HepG2 (cell line): ENCODE measurements around the gene WBP1. TPM values are rescaled to one million over a fixed set of nuclear protein-coding genes. Genes with fewer than 3 reads are reported as not detected.

ENCODE experiments used
- CEBPZ ChIP-seq: IDR thresholded peaks from 2 replicates; pipeline ENCODE4 v1.6.1; 2012; ENCODE audit warnings: low read length, improper control_type of control experiment
- E2F1 ChIP-seq: sonication (generic); formaldehyde crosslinking; IDR thresholded peaks from 2 replicates; pipeline ENCODE4 v1.5.0; 2020; ENCODE audit warnings: missing genetic modification reagents
- EP300 ChIP-seq, 3 experiments: sonication (generic) in 1 of 3; formaldehyde crosslinking in 1 of 3; IDR thresholded peaks; 2 replicates each; pipeline versions ENCODE4 v1.5.1 to v1.6.1; 2011 to 2020; ENCODE audit warnings: low read depth in 2 of 3, low read length in 2 of 3, borderline replicate concordance in 1 of 3, improper control_type of control experiment in 1 of 3, mild to moderate bottlenecking in 1 of 3, missing genetic modification reagents in 1 of 3, moderate library complexity in 1 of 3
- HMGXB4 ChIP-seq, 2 experiments: sonication (generic) in 1 of 2; formaldehyde crosslinking in 1 of 2; IDR thresholded peaks; 2 replicates each; pipeline versions ENCODE4 v1.4.0 to v1.6.1; 2018 to 2020; ENCODE audit warnings: missing genetic modification reagents in 2 of 2, borderline replicate concordance in 1 of 2, low read depth in 1 of 2, mild to moderate bottlenecking in 1 of 2, missing biosample characterization in 1 of 2
- PRDM10 ChIP-seq: sonication (generic); formaldehyde crosslinking; IDR thresholded peaks from 2 replicates; pipeline ENCODE4 v1.4.0; 2020; ENCODE audit warnings: low read depth, missing genetic modification reagents
- RXRA ChIP-seq: sonication (generic); formaldehyde crosslinking; IDR thresholded peaks from 2 replicates; pipeline ENCODE4 v1.5.1; 2020; ENCODE audit warnings: missing genetic modification reagents
- SMYD3 ChIP-seq: sonication (generic); formaldehyde crosslinking; IDR thresholded peaks from 2 replicates; pipeline ENCODE4 v1.8.1; 2023; ENCODE audit warnings: mild to moderate bottlenecking, missing genetic modification reagents
- STAT6 ChIP-seq: sonication (generic); formaldehyde crosslinking; IDR thresholded peaks from 2 replicates; pipeline ENCODE4 v1.4.0; 2020; ENCODE audit warnings: missing genetic modification reagents, mild to moderate bottlenecking, borderline replicate concordance
- ZNF44 ChIP-seq: sonication (generic); formaldehyde crosslinking; IDR thresholded peaks from 2 replicates; pipeline ENCODE4 v1.5.1; 2020; ENCODE audit warnings: mild to moderate bottlenecking, missing genetic modification reagents
- ZNF510 ChIP-seq: sonication (generic); formaldehyde crosslinking; IDR thresholded peaks from 2 replicates; pipeline ENCODE4 v1.4.0; 2020; ENCODE audit warnings: low read depth, mild to moderate bottlenecking, missing genetic modification reagents
- ZNF878 ChIP-seq: sonication (generic); formaldehyde crosslinking; IDR thresholded peaks from 2 replicates; pipeline ENCODE4 v1.8.1; 2023; ENCODE audit warnings: mild to moderate bottlenecking, missing genetic modification reagents, moderate library complexity
- polyA plus RNA-seq, 8 experiments: library from polyadenylated mRNA; depleted of rRNA in 3 of 8; stranded (reverse) in 7 of 8; unstranded in 1 of 8; fragments of >200 nt; fragmentation: Illumina TruSeq in 4 of 8; extraction: Trizol in 4 of 8; gene quantifications; 2 replicates each; pipeline versions ENCODE4 v1.2.1 to v1.2.3, GENCODE V29; 2011 to 2016; ENCODE audit warnings: low read depth in 4 of 8, missing spikeins in 1 of 8, mixed read lengths in 1 of 8; ENCODE audit not compliant: insufficient read depth in 1 of 8
- total RNA-seq, 5 experiments: library from RNA; depleted of rRNA; stranded (reverse); fragments of >200 nt; fragmentation: Illumina TruSeq; extraction: Trizol; gene quantifications; 2 replicates each; pipeline ENCODE4 v1.2.3, GENCODE V29; 2016; ENCODE audit warnings: low read depth in 1 of 5

Gene WBP1
- total and polyA plus RNA-seq, 2 of the 13 experiments (the other 11 are each of a cell fraction or from before 2014, with no cell fraction given) = 38.8 to 85.7 TPM

GRCh38 chr2:74502720-74503505, 44.7 kb downstream of the WBP1 start (continued):
- TF ChIP-seq CEBPZ = no peak
- no peak; the same call in 1 of the 2 replicates for TF ChIP-seq ZNF878 (CRISPR knock-in tag)
- 0 out of 2 replicates have a peak, but pooled peaks have one; percentile 10 for TF ChIP-seq ZNF44 (CRISPR knock-in tag)
- peak; percentile 10; the same call in 1 of the 2 replicates for TF ChIP-seq E2F1
- TF ChIP-seq EP300 (IDR thresholded peaks at IDR 0.05; ENCODE audit: low read depth in 2 of 2, low read length in 2 of 2) = no peak
- TF ChIP-seq EP300 (CRISPR knock-in tag; IDR thresholded peaks at IDR 0.05; ENCODE audit: borderline replicate concordance) = no peak
- no peak for TF ChIP-seq ZNF510 (CRISPR knock-in tag)
- TF ChIP-seq HMGXB4 (CRISPR knock-in tag; IDR thresholded peaks at IDR 0.05; ENCODE audit: borderline replicate concordance in 1 of 2, low read depth in 1 of 2) = peak; percentile 92 to 98
- no peak; the same call in 1 of the 2 replicates for TF ChIP-seq PRDM10 (CRISPR knock-in tag)
- peak; percentile 56; the same call in 1 of the 2 replicates for TF ChIP-seq RXRA (CRISPR knock-in tag)
- peak; percentile 88 for TF ChIP-seq SMYD3
- TF ChIP-seq STAT6 (CRISPR knock-in tag) = 0 out of 2 replicates have a peak, but pooled peaks have one; percentile 35
